AG09309 (cell line): ENCODE measurements around the gene CNTN3.

Source experiments
- DNase-seq: peaks from one replicate; pipeline ENCODE4 v3.0.0-alpha.2; 2010; ENCODE audit warnings: low read depth
- H3K4me3 ChIP-seq: 2 replicates; pipeline ENCODE4 v1.5.1; 2011; ENCODE audit warnings: mild to moderate bottlenecking, low read depth, low read length, moderate library complexity; ENCODE audit not compliant: control insufficient read depth
- TF ChIP-seq, protein P1 (sequence below): IDR thresholded peaks from 2 replicates; pipeline ENCODE4 v1.5.1; 2011; ENCODE audit warnings: mild to moderate bottlenecking, low read depth, low read length, inconsistent platforms; ENCODE audit not compliant: insufficient read depth, control insufficient read depth; ENCODE audit errors: missing control alignments

CNTN3 gene

DNA sequence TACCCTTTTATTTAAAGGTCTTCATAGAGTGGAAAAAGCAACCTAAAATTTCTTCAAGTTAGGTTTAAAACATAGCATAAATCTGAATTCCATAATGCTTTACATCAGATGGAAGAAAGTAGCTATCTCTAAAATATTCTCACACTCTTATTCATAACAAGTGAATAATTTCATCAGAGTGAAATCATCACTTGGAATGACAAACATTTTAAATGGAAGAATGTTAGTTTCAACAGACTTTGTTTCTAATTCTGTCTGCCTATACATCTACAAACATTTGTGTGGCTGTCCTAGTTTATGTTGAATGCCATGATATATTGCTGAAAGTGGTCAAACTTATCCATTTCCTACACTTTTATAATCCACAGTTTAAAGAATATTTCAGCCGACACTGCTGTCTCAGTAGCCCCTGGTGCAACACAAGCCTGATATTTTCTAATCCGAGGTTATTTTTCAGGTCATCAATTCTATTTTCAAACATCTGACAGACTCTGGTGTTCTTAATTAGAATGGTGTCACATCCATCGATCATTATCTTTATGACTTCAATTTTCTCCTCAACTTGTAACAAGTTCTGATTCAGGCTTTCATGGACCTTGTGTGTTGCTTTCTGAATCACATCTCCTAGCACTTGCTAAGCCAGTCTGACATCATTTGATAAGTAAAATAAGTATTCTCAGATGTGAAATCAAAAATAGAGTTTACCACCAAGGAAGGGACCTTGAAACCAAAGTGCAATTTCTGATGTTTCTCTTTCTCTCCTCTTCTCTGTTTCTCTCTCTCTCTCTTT, 17.1 kb upstream of the CNTN3 start:
- H3K4me3 ChIP-seq: no peak overlapping the region
- DNase-seq: no peak
- TF ChIP-seq, protein P1, sequence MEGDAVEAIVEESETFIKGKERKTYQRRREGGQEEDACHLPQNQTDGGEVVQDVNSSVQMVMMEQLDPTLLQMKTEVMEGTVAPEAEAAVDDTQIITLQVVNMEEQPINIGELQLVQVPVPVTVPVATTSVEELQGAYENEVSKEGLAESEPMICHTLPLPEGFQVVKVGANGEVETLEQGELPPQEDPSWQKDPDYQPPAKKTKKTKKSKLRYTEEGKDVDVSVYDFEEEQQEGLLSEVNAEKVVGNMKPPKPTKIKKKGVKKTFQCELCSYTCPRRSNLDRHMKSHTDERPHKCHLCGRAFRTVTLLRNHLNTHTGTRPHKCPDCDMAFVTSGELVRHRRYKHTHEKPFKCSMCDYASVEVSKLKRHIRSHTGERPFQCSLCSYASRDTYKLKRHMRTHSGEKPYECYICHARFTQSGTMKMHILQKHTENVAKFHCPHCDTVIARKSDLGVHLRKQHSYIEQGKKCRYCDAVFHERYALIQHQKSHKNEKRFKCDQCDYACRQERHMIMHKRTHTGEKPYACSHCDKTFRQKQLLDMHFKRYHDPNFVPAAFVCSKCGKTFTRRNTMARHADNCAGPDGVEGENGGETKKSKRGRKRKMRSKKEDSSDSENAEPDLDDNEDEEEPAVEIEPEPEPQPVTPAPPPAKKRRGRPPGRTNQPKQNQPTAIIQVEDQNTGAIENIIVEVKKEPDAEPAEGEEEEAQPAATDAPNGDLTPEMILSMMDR: no peak

DNA sequence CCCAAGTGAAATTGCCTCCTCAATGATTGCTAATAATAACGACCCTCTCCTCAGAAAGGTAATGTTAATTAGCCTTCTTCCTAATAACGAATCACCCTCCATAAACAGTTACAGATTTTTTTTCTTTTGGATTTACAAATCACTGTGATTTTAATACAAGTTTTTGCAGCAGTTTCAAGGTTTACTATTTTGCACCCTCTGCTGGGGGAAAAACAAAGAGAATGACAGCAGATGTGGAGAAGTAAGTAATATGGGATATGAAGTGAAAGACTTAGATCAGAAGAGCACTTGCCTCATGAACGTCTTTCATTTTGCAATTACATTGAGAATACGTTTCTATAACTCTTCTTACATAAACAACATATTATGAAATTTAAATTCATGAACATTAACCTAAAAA, 16.1 kb upstream of the CNTN3 start:
- DNase-seq: peak; percentile 28
- no peak overlapping the region for H3K4me3 ChIP-seq
- TF ChIP-seq, protein P1: peak; percentile 60

DNA sequence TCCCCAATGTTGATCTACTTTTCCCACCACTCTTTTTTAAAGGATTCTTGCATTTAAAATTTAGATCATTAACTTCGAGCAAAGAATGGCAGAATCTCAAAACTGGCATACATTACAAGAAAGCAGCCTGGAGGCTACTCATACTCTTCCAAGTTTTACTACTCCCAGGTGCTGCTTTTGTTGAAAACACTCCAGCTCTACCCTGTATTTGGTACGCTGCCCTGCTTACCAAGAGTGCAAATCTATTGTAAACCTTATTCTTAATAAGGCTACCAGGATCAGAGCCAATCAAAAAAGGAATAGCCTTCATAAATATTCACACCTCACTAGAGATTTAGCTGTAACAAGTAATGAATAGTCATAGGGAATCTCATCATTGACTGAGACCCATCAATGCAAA, 11.6 kb upstream of the CNTN3 start:
- no peak for DNase-seq

DNA sequence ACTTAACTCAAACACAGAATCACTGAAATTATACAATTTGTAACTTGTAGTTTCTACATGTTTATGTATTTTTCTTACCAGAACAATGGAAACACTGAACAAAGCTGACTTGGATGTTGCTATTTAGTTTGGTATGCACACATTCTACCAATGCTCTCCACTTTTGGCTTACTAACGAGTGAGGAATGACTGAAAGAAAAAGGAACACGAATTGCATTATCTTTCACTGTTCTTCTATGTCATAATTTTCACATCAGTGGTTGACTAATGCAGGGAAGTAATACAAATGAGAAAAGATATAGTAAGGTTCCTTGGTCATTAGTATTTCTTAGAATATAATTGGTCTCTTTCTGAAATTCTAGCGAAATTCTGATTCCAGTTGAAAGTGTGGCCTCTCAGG, 9.8 kb upstream of the CNTN3 start:
- peak; percentile 72 for DNase-seq
- H3K4me3 ChIP-seq: no peak overlapping the region
- TF ChIP-seq, protein P1: no peak

More for the DNA sequence above, 11.6 kb upstream of the CNTN3 start:
- TF ChIP-seq, protein P1: no peak
- H3K4me3 ChIP-seq: no peak overlapping the region

DNA sequence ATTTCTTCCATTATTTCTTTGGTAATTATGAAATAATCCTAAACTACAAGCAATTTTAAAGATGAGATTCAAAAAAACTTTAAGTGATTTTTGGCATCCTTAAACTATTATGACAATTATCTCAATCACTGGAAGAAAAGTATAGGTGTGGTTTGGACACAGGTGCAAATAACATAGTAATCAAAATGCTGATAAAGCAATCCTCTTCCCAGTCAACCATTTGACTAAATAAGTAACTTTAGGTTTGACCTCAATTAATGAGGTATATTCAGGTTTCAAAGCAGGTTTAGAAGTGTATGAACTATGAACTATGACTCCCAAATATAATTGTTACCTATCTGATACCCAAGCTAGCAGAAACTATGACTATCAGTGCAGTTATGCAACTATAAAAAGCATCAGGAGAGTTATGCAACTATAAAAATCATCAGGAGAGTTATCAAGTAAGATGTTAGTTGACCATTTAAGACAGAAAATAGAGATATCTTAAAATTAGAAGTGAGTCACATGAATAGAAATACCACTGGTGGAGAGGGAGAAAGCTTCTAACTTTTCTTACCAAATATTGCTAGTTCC, 8.9 kb upstream of the CNTN3 start:
- TF ChIP-seq, protein P1: no peak
- H3K4me3 ChIP-seq: no peak overlapping the region
- no peak for DNase-seq

DNA sequence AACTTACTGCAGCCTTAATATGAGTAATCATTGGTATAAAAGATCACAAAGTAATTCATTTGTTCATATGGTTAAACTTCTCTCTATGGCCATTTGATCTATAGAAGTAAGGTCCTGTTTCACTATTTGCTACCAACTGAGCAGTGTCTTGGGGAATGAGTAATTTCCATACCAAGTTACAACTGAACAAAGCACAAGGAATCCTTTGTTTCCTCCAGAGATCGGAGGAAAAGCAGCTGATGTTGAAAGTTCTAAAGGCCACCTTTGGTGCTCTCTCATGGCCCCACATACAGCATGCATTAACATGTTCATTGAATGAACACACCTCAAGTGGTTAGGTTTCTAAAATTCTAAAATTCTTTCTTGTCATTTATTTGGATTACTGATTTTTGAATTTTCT, 7.1 kb upstream of the CNTN3 start:
- H3K4me3 ChIP-seq: no peak overlapping the region
- DNase-seq: no peak
- TF ChIP-seq, protein P1: no peak
